Nephron progenitor cell (in vitro differentiated cells): ENCODE measurements around the gene OXSR1.

ENCODE experiments used
- DNase-seq: peaks from one replicate; pipeline ENCODE4 v3.0.0; 2021
- H3K27ac Mint-ChIP-seq: 2 replicates; pipeline ENCODE4 v1.8.0; 2021; ENCODE audit warnings: mild to moderate bottlenecking, moderate library complexity, mixed read lengths
- H3K27me3 Mint-ChIP-seq: 2 replicates; pipeline ENCODE4 v1.8.0; 2021; ENCODE audit warnings: mild to moderate bottlenecking, low read depth, mixed read lengths; ENCODE audit not compliant: poor library complexity
- H3K36me3 Mint-ChIP-seq: 2 replicates; pipeline ENCODE4 v1.8.0; 2021; ENCODE audit warnings: low read depth, mixed read lengths
- H3K4me1 Mint-ChIP-seq: 2 replicates; pipeline ENCODE4 v1.8.0; 2021; ENCODE audit warnings: mixed read lengths
- H3K4me3 Mint-ChIP-seq: 2 replicates; pipeline ENCODE4 v1.8.0; 2021; ENCODE audit warnings: mild to moderate bottlenecking, moderate library complexity, mixed read lengths
- H3K9me3 Mint-ChIP-seq: 2 replicates; pipeline ENCODE4 v1.8.0; 2021; ENCODE audit warnings: mild to moderate bottlenecking, moderate library complexity, mixed read lengths
- TF ChIP-seq, protein P1 (sequence below): fragments of 200-600 bp; sonication (generic); IDR thresholded peaks from 2 replicates; pipeline ENCODE4 v1.5.0; 2021; ENCODE audit warnings: antibody characterized with exemption

The OXSR1 gene

DNA sequence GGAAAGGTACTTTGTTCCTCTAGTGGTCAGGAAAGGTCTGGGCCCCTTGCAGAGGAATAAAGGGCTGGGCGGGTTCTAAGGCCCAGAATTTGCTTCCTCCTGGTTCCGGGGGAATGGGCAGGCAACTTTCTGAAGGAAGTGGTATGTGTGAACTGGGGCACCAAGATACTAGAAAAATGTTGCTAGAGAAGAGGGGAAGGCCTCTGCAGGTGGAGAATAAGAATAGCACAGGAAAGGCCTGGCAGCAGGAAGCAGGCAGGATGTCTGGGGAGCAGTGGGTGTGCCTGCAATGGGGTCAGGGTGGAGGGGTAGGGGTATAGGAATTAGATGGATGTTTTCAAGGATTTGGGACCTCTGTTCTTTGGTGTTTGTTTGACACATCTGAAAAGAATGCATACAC, 102.3 kb downstream of the OXSR1 start:
- Mint-ChIP-seq H3K36me3 (no peaks in the 10 kb centered on the region), H3K4me1 (peaks cover 13% of the 10 kb centered on the region), H3K27me3 (peaks cover 3% of the 10 kb centered on the region), H3K9me3 (no peaks in the 10 kb centered on the region), H3K4me3 (no peak overlapping the region), H3K27ac (no peak overlapping the region)
- TF ChIP-seq, protein P1, sequence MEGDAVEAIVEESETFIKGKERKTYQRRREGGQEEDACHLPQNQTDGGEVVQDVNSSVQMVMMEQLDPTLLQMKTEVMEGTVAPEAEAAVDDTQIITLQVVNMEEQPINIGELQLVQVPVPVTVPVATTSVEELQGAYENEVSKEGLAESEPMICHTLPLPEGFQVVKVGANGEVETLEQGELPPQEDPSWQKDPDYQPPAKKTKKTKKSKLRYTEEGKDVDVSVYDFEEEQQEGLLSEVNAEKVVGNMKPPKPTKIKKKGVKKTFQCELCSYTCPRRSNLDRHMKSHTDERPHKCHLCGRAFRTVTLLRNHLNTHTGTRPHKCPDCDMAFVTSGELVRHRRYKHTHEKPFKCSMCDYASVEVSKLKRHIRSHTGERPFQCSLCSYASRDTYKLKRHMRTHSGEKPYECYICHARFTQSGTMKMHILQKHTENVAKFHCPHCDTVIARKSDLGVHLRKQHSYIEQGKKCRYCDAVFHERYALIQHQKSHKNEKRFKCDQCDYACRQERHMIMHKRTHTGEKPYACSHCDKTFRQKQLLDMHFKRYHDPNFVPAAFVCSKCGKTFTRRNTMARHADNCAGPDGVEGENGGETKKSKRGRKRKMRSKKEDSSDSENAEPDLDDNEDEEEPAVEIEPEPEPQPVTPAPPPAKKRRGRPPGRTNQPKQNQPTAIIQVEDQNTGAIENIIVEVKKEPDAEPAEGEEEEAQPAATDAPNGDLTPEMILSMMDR, result no peak
- DNase-seq, result no peak

DNA sequence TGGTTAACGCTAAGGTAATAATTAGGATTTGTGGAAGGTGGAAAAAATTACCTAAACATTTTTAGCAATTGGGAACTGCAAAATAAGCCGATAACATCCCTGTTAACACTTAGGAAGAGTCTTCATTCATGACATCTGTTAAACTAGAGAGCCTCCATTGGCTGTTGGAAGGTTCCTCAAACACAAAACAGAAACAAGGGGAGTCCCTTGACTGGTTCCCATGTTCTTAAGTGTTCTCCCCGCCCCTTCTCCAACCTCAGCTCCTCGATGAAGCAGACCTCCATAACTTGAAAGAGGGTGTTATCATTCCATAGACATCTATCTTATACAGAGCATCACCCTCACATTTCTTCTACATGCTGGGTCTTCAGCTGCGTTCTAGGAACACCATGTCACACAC, 102.8 kb downstream of the OXSR1 start:
- H3K27me3 Mint-ChIP-seq, result peaks cover 3% of the 10 kb centered on the region
- H3K27ac Mint-ChIP-seq, result no peak overlapping the region
- no peak overlapping the region for H3K4me3 Mint-ChIP-seq
- no peaks in the 10 kb centered on the region for H3K36me3 Mint-ChIP-seq
- H3K9me3 Mint-ChIP-seq, result no peaks in the 10 kb centered on the region
- H3K4me1 Mint-ChIP-seq, result peaks cover 13% of the 10 kb centered on the region
- TF ChIP-seq, protein P1, result no peak
- no peak for DNase-seq

DNA sequence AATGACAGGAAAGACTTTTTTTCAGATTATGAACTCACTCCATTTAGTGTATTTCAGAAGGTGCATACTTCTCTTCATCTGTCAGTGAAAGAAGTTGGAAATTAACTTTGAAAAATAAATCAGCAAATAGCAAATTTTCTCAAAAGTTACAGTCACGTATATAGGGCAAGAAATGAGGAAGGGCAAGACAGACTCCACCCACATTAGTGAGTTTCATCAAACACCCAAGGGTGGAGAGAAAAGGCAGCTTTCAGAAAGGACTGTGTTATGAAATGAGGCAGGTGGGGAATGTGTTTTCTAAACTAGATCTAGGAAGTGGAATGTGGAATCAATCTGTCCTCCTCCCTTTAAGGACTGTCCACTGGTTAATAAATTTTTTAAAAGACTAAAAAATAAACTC, 103.2 kb downstream of the OXSR1 start:
- TF ChIP-seq, protein P1, result no peak
- peaks cover 3% of the 10 kb centered on the region for H3K27me3 Mint-ChIP-seq
- H3K4me1 Mint-ChIP-seq, result peaks cover 13% of the 10 kb centered on the region
- H3K9me3 Mint-ChIP-seq, result no peaks in the 10 kb centered on the region
- H3K27ac Mint-ChIP-seq, result no peak overlapping the region
- H3K36me3 Mint-ChIP-seq, result no peaks in the 10 kb centered on the region
- DNase-seq, result no peak
- no peak overlapping the region for H3K4me3 Mint-ChIP-seq

DNA sequence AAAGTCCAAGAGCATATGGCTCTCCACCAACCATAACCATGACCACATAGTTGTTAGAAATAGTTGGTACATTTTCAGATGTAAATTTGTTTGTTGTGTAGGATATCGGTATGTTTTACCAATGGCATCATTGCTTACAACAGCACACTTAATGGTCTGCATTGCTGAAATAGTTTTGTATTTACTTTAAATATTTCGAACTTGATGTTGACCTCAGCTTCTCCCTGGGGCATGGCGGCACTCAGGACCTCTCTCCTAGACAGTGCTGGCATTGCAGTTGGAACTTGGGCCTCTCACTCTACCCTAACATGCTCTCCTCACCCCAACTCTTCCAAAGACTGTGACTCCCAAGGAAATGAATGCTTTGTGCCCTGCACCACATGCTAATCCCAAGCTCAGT, 105.3 kb downstream of the OXSR1 start:
- Mint-ChIP-seq H3K9me3 (no peaks in the 10 kb centered on the region), H3K4me3 (no peak overlapping the region), H3K27me3 (peaks cover 7% of the 10 kb centered on the region), H3K27ac (no peak overlapping the region), H3K4me1 (no peaks in the 10 kb centered on the region), H3K36me3 (no peaks in the 10 kb centered on the region)
- no peak for DNase-seq
- TF ChIP-seq, protein P1, result no peak

DNA sequence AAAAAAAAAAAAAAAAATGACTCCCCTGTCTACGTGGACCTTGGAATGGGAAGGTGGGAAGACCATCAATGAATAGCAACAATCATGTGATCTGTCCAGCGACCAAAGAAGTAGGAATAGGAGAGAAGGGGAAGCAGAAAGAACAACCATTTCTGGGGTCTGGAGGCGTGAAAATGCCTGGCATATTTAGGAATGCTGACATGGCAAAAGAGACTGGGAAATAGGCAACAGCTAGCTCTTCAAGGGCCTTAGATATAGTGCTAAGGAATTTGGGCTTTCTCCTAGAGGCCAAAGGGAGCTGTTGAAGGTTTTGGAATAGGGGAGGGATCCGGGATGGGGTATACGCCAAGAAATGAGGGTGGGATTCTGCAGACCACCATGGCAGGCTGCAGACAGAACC, 106.2 kb downstream of the OXSR1 start:
- no peaks in the 10 kb centered on the region for H3K4me1 Mint-ChIP-seq
- no peaks in the 10 kb centered on the region for H3K36me3 Mint-ChIP-seq
- H3K4me3 Mint-ChIP-seq, result no peak overlapping the region
- H3K9me3 Mint-ChIP-seq, result no peaks in the 10 kb centered on the region
- H3K27ac Mint-ChIP-seq, result no peak overlapping the region
- no peak for DNase-seq
- TF ChIP-seq, protein P1, result no peak
- peaks cover 7% of the 10 kb centered on the region for H3K27me3 Mint-ChIP-seq

DNA sequence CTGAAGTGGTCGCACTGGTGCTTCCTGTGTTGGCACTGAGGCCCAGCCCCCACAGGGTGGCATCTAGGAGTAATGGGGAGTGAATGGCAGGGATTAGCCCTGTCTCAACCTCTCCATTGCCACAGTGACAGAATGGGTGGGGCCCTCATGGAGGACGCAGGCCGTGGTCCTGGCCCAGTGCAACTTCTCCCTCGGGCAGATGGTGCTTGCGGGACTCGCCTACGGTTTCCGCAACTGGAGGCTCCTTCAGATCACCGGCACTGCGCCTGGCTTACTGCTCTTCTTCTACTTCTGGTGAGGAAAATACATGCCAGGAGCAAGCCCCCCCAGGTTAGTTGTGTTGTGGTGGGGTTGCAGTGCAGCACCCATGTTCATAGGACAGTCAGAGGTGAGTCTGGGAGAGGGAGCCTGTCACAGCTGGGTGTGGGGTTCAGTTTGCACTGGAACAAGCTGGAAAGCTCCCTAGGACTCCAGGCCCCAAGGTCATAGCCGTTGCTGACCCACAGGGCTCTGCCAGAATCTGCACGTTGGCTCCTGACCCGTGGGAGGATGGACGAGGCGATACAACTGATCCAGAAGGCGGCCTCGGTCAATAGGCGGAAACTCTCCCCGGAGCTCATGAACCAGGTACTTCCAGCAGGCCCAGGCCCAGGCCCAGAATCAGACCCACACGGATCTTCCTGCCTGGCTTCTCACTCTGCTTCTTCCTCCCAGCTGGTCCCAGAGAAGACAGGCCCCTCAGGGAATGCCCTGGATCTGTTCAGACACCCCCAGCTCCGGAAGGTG, 109.7 kb downstream of the OXSR1 start:
- Mint-ChIP-seq H3K4me3 (no peak overlapping the region), H3K4me1 (no peaks in the 10 kb centered on the region), H3K36me3 (no peaks in the 10 kb centered on the region), H3K9me3 (no peaks in the 10 kb centered on the region), H3K27me3 (peaks cover 7% of the 10 kb centered on the region), H3K27ac (peak overlapping the region; percentile 15)
- TF ChIP-seq, protein P1, result no peak
- no peak for DNase-seq
